ENCODE results near the gene ST3GAL3. TPM values are rescaled to one million over a fixed set of nuclear protein-coding genes. Genes with fewer than 3 reads are reported as not detected.

The ST3GAL3 gene
- total RNA-seq, 1 experiment from 2014 or later, result 8.3 TPM

DNA sequence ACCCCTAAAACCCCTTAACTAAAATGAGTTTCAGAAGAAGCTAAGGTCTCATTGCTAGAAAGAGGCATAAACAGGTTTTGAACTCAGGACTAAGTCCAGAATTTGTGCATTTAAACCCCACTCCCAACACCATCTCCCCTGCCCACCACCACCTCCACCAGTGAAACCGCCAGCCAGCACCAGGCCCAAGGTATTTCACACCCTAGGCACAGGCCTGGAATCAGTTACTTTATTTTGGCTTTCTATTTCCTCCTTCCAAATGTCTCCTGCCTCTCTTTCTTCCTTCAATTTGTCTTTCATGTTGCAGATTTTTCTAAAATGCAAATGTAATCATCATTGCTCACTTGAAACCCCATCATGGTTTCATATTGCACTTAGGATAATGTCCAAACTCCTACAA, 237.5 kb downstream of the ST3GAL3 start:
- Histone ChIP-seq H3K27ac (ENCODE audit: insufficient read length, low read depth, low read length) (no peak overlapping the region), H3K18ac (ENCODE audit: insufficient read length, low read depth, low read length) (no peak overlapping the region), H2BK5ac (ENCODE audit: insufficient read length, low read length) (no peak overlapping the region), H3K27me3 (ENCODE audit: insufficient read depth, low read length) (no peaks in the 10 kb centered on the region), H2BK20ac (ENCODE audit: low read depth, low read length, poor library complexity, severe bottlenecking) (no peak overlapping the region), H3K4me2 (ENCODE audit: insufficient read depth, insufficient read length, low read length) (no peak overlapping the region), H2BK12ac (ENCODE audit: insufficient read length, low read depth, low read length) (no peak overlapping the region), H3K79me2 (ENCODE audit: insufficient read depth, low read length) (no peaks in the 10 kb centered on the region), H4K20me1 (ENCODE audit: control insufficient read depth, insufficient read depth, insufficient read length) (no peaks in the 10 kb centered on the region), H4K8ac (replicated peaks; ENCODE audit: insufficient read length, low read depth, low read length) (no peak overlapping the region), H2AFZ (ENCODE audit: low read length) (no peak overlapping the region), H3K23me2 (ENCODE audit: insufficient read length, low read depth, low read length, poor library complexity, severe bottlenecking) (peaks cover 10% of the 10 kb centered on the region), H3K14ac (ENCODE audit: insufficient read depth, low read length) (no peak overlapping the region), H4K5ac (ENCODE audit: insufficient read length, low read depth, low read length) (no peak overlapping the region), H4K91ac (ENCODE audit: insufficient read length, low read depth, low read length) (no peak overlapping the region), H3K4ac (ENCODE audit: low read depth, low read length) (no peak overlapping the region), H2AK5ac (ENCODE audit: insufficient read length, low read length) (no peak overlapping the region), H3K79me1 (ENCODE audit: insufficient read depth, low read depth, low read length, poor library complexity, severe bottlenecking) (no peaks in the 10 kb centered on the region), H2BK120ac (ENCODE audit: low read depth, low read length, poor library complexity, severe bottlenecking) (no peak overlapping the region), H3T11ph (ENCODE audit: low read length) (no peak overlapping the region), H3K56ac (ENCODE audit: insufficient read length, low read depth, low read length) (no peak overlapping the region), H3K9me3 (ENCODE audit: control insufficient read depth, low read depth, low read length) (no peaks in the 10 kb centered on the region), H2BK15ac (ENCODE audit: low read depth, low read length) (no peak overlapping the region), H3K4me1 (ENCODE audit: insufficient read depth, low read length) (no peaks in the 10 kb centered on the region), H3K9ac (ENCODE audit: extremely low read depth, insufficient read length, low read length) (no peak overlapping the region), H3K23ac (ENCODE audit: insufficient read length, low read depth, low read length) (no peak overlapping the region)
- H3K27me3 Mint-ChIP-seq (ENCODE audit: low read depth), result no peaks in the 10 kb centered on the region; the same call in 1 of the 2 replicates
- peaks cover 27 to 37% of the 10 kb centered on the region in 2 experiments for H3K4me1 Mint-ChIP-seq
- no peak overlapping the region for H3K27ac Mint-ChIP-seq
- peaks cover 0 to 1% (median 0%) of the 10 kb centered on the region in 3 experiments; a peak in 2 of 7 replicates for H3K36me3 Mint-ChIP-seq (ENCODE audit: insufficient read depth in 1 of 3, low read depth in 3 of 3)
- H3K9me3 Mint-ChIP-seq, result no peaks in the 10 kb centered on the region
- WGBS (ENCODE audit: extremely low coverage, insufficient read length, low lambda C conversion rate), result no CpG with 5 or more reads among the region's 1 CpG
- H3K4me3 Mint-ChIP-seq, result no peak overlapping the region
- DNase-seq, result no peak
- TF ChIP-seq, protein P1, sequence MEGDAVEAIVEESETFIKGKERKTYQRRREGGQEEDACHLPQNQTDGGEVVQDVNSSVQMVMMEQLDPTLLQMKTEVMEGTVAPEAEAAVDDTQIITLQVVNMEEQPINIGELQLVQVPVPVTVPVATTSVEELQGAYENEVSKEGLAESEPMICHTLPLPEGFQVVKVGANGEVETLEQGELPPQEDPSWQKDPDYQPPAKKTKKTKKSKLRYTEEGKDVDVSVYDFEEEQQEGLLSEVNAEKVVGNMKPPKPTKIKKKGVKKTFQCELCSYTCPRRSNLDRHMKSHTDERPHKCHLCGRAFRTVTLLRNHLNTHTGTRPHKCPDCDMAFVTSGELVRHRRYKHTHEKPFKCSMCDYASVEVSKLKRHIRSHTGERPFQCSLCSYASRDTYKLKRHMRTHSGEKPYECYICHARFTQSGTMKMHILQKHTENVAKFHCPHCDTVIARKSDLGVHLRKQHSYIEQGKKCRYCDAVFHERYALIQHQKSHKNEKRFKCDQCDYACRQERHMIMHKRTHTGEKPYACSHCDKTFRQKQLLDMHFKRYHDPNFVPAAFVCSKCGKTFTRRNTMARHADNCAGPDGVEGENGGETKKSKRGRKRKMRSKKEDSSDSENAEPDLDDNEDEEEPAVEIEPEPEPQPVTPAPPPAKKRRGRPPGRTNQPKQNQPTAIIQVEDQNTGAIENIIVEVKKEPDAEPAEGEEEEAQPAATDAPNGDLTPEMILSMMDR (conservative IDR thresholded peaks at IDR 0.05), result no peak
